CD4-positive, alpha-beta T cell treated with Interferon alpha-2 for 1 hour (primary cell): ENCODE results near the gene LRMDA.
"Not testable (repeated sequence)": the region's sequence is repeated elsewhere in the genome, so short reads cannot be mapped to it uniquely, and the experiment has no call there.

ENCODE experiments used
- DNase-seq, 2 donors: peaks; one replicate each; pipeline ENCODE4 v3.0.0-alpha.2; 2020 to 2022

The LRMDA gene

GRCh38 chr10:75592151-75592787 lies 160.8 kb downstream of the LRMDA start:
- no peak for DNase-seq

GRCh38 chr10:75592791-75593643 lies 161.6 kb downstream of the LRMDA start:
- DNase-seq: no peak

- no peak for DNase-seq
These were observed 162.5 kb downstream of the LRMDA start for GRCh38 chr10:75593692-75594556.

- no peak for DNase-seq
These were observed 165.7 kb downstream of the LRMDA start for GRCh38 chr10:75596930-75597620.

- DNase-seq: no peak
These were observed 166.5 kb downstream of the LRMDA start for GRCh38 chr10:75597773-75598440.

- no peak for DNase-seq
These were observed 167.6 kb downstream of the LRMDA start for GRCh38 chr10:75598998-75599397.

GRCh38 chr10:75599875-75600648 lies 168.6 kb downstream of the LRMDA start:
- no peak for DNase-seq

GRCh38 chr10:75600833-75601232 lies 169.4 kb downstream of the LRMDA start:
- no peak for DNase-seq

GRCh38 chr10:75602341-75602740 lies 170.9 kb downstream of the LRMDA start:
- DNase-seq: no peak

- DNase-seq: no peak
These were observed 173.7 kb downstream of the LRMDA start for GRCh38 chr10:75605096-75605495.

- DNase-seq: not testable (repeated sequence)
These were observed 174.4 kb downstream of the LRMDA start for GRCh38 chr10:75605795-75606194.

- DNase-seq: no peak
These were observed 174.9 kb downstream of the LRMDA start for GRCh38 chr10:75606203-75606779.

GRCh38 chr10:75607576-75607975 lies 176.2 kb downstream of the LRMDA start:
- no peak for DNase-seq

- DNase-seq: no peak
These were observed 178.8 kb downstream of the LRMDA start for GRCh38 chr10:75610183-75610582.

- DNase-seq: no peak
These were observed 180.0 kb downstream of the LRMDA start for GRCh38 chr10:75611172-75611992.

GRCh38 chr10:75611993-75612372 lies 180.6 kb downstream of the LRMDA start:
- DNase-seq: no peak

- no peak for DNase-seq
These were observed 181.7 kb downstream of the LRMDA start for GRCh38 chr10:75612904-75613684.

- DNase-seq: no peak
These were observed 182.5 kb downstream of the LRMDA start for GRCh38 chr10:75613685-75614504.
